HL-60/S4 treated with phorbol 12-myristate 13-acetate at 8.2 ng/mL for 4 days and 3 days (cell line): Measurements from ENCODE around the gene DNA2.

ENCODE experiments used
- in situ Hi-C: fragments of 300-500 bp; cut with MboI; formaldehyde crosslinking; loops from 2 replicates; pipeline ENCODE4 v1.15.0; 2022; ENCODE audit warnings: low sequenced_read_pairs

DNA2 gene

DNA sequence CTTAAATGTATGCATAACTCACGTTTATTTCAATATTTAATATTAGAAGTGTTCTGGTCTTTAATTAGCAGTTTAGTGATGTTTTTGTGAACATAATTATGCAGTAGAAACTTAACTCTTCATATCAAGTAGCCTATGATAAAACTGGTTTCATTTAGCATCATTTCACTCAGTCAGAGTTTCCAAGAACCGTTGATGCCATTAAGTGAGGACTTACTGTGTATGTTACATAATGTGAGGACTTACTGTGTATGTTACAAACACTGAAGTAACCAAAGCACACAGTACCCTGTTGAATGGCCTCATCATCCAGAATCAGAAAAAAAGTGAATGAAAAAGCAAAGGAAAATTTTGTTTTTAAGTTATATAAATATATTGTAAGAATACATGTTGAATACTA lies 106.2 kb downstream of the DNA2 start:
- in situ Hi-C loops, result no loop called here

DNA sequence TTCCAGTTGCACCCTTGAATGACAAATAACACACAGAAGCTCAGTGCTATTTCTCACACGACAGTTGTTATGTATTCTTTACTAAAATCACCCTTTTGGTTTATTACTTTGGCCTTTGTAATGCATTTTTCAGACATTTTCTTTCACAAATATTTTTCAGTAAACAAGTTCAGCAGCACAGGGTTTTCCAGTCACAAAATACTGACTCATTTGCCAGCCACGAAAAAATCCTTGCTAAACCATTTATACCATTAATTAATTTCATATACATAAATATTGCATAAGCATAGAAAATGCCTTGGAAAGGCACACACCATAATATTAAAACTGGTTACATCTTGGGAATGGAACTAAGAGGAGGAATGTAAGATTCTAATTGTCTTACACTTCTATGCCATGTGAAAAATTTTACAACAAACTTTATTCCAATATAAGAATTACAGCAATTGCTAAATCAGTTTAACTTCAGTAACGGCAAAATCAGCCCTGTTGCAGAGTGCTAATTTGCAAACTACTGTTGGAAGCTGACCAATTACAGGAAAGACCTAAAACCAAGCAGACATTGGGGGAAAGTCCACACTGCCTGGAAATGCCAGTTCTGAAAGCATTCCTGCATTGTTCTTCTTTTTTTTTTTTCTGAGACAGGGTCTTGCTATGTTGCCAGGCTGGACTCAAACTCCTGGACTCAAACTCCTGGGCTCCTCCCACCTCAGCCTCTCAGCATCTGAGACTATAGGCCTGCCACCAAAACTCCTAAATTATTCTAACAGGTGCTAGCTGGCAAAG lies 107.5 kb downstream of the DNA2 start:
- in situ Hi-C loops, result no loop called here
